Mammary epithelial cell (primary cell): ENCODE measurements around the gene MARCHF9.

Experiments used
- EZH2 ChIP-seq: IDR thresholded peaks from 2 replicates; pipeline ENCODE4 v1.6.1; 2012; ENCODE audit warnings: low read length, inconsistent platforms, borderline replicate concordance
- TF ChIP-seq, protein P1 (sequence below), 2 donors: IDR thresholded peaks in 1 of 2; conservative IDR thresholded peaks in 1 of 2; 2 replicates each; pipeline ENCODE4 v1.5.1; 2011 to 2012; ENCODE audit warnings: inconsistent platforms in 2 of 2, low read length in 2 of 2, mild to moderate bottlenecking in 2 of 2, control low read depth in 1 of 2, low read depth in 1 of 2; ENCODE audit not compliant: insufficient read depth in 1 of 2; ENCODE audit errors: extremely low read depth in 1 of 2

GRCh38 chr12:57719777-57720605 lies 34.9 kb upstream of the MARCHF9 start:
- TF ChIP-seq, protein P1, sequence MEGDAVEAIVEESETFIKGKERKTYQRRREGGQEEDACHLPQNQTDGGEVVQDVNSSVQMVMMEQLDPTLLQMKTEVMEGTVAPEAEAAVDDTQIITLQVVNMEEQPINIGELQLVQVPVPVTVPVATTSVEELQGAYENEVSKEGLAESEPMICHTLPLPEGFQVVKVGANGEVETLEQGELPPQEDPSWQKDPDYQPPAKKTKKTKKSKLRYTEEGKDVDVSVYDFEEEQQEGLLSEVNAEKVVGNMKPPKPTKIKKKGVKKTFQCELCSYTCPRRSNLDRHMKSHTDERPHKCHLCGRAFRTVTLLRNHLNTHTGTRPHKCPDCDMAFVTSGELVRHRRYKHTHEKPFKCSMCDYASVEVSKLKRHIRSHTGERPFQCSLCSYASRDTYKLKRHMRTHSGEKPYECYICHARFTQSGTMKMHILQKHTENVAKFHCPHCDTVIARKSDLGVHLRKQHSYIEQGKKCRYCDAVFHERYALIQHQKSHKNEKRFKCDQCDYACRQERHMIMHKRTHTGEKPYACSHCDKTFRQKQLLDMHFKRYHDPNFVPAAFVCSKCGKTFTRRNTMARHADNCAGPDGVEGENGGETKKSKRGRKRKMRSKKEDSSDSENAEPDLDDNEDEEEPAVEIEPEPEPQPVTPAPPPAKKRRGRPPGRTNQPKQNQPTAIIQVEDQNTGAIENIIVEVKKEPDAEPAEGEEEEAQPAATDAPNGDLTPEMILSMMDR (conservative IDR thresholded peaks at IDR 0.05 in 1 of 2, IDR thresholded peaks at IDR 0.05 in 1 of 2; ENCODE audit: extremely low read depth in 1 of 2, insufficient read depth in 1 of 2, low read depth in 1 of 2, low read length in 2 of 2), result no peak
- no peak for TF ChIP-seq EZH2
